ENCODE results near the gene SIGLEC7. TPM values are rescaled to one million over a fixed set of nuclear protein-coding genes. Genes with fewer than 3 reads are reported as not detected.

The SIGLEC7 gene
- total and polyA plus RNA-seq, 2 experiments from 2014 or later = not detected

GRCh38 chr19:51101171-51101865, 40.8 kb upstream of the SIGLEC7 start:
- H3K27ac ChIP-seq = no peak overlapping the region
- no peaks in the 10 kb centered on the region for H3K4me1 ChIP-seq (ENCODE audit: low read depth)
- no peak for TF ChIP-seq CTCF (IDR thresholded peaks at IDR 0.05; ENCODE audit: low read depth, low read length)
- no peaks in the 10 kb centered on the region for H3K27me3 ChIP-seq
- H3K4me3 ChIP-seq = no peak overlapping the region
- H3K36me3 ChIP-seq = no peaks in the 10 kb centered on the region
- no peaks in the 10 kb centered on the region for H3K9me3 ChIP-seq (ENCODE audit: low read depth)
- no peak for DNase-seq (ENCODE audit: low read depth in 1 of 2, low spot score in 1 of 2)

- Histone ChIP-seq H3K9me3 (ENCODE audit: low read depth) (no peaks in the 10 kb centered on the region), H3K27ac (no peak overlapping the region), H3K27me3 (no peaks in the 10 kb centered on the region), H3K4me3 (no peak overlapping the region), H3K4me1 (ENCODE audit: low read depth) (no peaks in the 10 kb centered on the region), H3K36me3 (no peaks in the 10 kb centered on the region)
- no peak for TF ChIP-seq CTCF (IDR thresholded peaks at IDR 0.05; ENCODE audit: low read depth, low read length)
- no peak for DNase-seq (ENCODE audit: low read depth in 1 of 2, low spot score in 1 of 2)
These were observed 39.1 kb upstream of the SIGLEC7 start for GRCh38 chr19:51102991-51103390.

- Histone ChIP-seq H3K27ac (no peak overlapping the region), H3K27me3 (no peaks in the 10 kb centered on the region), H3K9me3 (ENCODE audit: low read depth) (no peaks in the 10 kb centered on the region), H3K4me1 (ENCODE audit: low read depth) (no peaks in the 10 kb centered on the region), H3K4me3 (no peak overlapping the region), H3K36me3 (no peaks in the 10 kb centered on the region)
- no peak for TF ChIP-seq CTCF (IDR thresholded peaks at IDR 0.05; ENCODE audit: low read depth, low read length)
- DNase-seq (ENCODE audit: low read depth in 1 of 2, low spot score in 1 of 2) = no peak
These were observed 38.2 kb upstream of the SIGLEC7 start for GRCh38 chr19:51103926-51104341.

- no peaks in the 10 kb centered on the region for H3K9me3 ChIP-seq (ENCODE audit: low read depth)
- H3K27ac ChIP-seq = peak overlapping the region; percentile 32
- no peak for DNase-seq (ENCODE audit: low read depth in 1 of 2, low spot score in 1 of 2)
- no peaks in the 10 kb centered on the region for H3K27me3 ChIP-seq
- no peak for TF ChIP-seq CTCF (IDR thresholded peaks at IDR 0.05; ENCODE audit: low read depth, low read length)
- peak overlapping the region; percentile 68 for H3K4me3 ChIP-seq
- no peaks in the 10 kb centered on the region for H3K4me1 ChIP-seq (ENCODE audit: low read depth)
- no peaks in the 10 kb centered on the region for H3K36me3 ChIP-seq
These were observed 34.6 kb upstream of the SIGLEC7 start for GRCh38 chr19:51107406-51108065.

GRCh38 chr19:51108066-51108804, 33.9 kb upstream of the SIGLEC7 start, which contains the start of gene CTU1:
CTU1 (minus strand) TSS chr19:51108409; CDS start chr19:51104569, 3,840 bp downstream.
- Histone ChIP-seq H3K36me3 (no peaks in the 10 kb centered on the region), H3K27ac (peak within 1 kb of the TSS; percentile 32), H3K27me3 (no peaks in the 10 kb centered on the region), H3K4me3 (peak within 1 kb of the TSS; percentile 68), H3K9me3 (ENCODE audit: low read depth) (no peaks in the 10 kb centered on the region), H3K4me1 (ENCODE audit: low read depth) (no peaks in the 10 kb centered on the region)
- peak; percentile 98 to 99 for DNase-seq (ENCODE audit: low read depth in 1 of 2, low spot score in 1 of 2)
- no peak for TF ChIP-seq CTCF (IDR thresholded peaks at IDR 0.05; ENCODE audit: low read depth, low read length)
